Measurements from ENCODE around the gene HEXB. TPM values are rescaled to one million over a fixed set of nuclear protein-coding genes. Genes with fewer than 3 reads are reported as not detected.

The HEXB gene
- total and polyA plus RNA-seq, 2 of the 4 experiments (the other 2 are of a cell fraction): 76.7 to 126 TPM

DNA sequence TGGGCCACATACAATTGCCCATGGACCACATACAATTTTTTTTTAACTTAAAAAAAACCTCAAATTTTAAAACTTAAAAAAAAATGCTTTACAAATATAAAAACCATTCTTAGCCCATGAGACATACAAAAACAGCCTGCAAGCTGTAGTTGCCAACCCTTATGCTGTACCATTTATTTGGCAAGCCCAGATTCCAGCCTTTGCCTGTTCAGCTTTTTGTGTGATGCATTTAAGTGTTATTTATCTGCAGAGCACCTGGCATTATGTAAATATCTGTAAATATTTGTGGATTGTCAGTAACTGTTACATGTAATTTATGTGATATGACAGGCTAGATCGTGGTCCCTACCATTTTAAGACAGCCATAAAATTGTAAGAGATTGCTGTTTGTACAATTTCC, 32.6 kb downstream of the HEXB start:
- Histone ChIP-seq H2BK20ac (ENCODE audit: low read depth, low read length) (no peak overlapping the region), H3K4me1 (ENCODE audit: control insufficient read depth, insufficient read depth, low read length) (no peaks in the 10 kb centered on the region), H3K9me1 (ENCODE audit: insufficient read depth, low read length) (no peaks in the 10 kb centered on the region), H2AK9ac (replicated peaks; ENCODE audit: low read depth, low read length, poor library complexity) (no peak overlapping the region), H3K9me3 (ENCODE audit: control insufficient read depth, insufficient read depth, low read length) (no peaks in the 10 kb centered on the region), H4K8ac (ENCODE audit: low read depth in 2 of 2, low read length in 2 of 2) (no peak overlapping the region), H2BK5ac (ENCODE audit: low read depth, low read length, poor library complexity, severe bottlenecking) (no peak overlapping the region), H2BK120ac (ENCODE audit: low read depth, low read length) (no peak overlapping the region), H3K18ac (ENCODE audit: low read depth, low read length) (no peak overlapping the region), H3K56ac (ENCODE audit: extremely low read depth, insufficient read depth, low read length) (no peak overlapping the region), H3K9ac (ENCODE audit: low read depth, low read length) (no peak overlapping the region), H3K27me3 (ENCODE audit: control insufficient read depth, insufficient read depth, low read length) (no peaks in the 10 kb centered on the region), H3K14ac (replicated peaks; ENCODE audit: low read depth, low read length) (no peak overlapping the region), H2AK5ac (ENCODE audit: low read depth, low read length) (no peak overlapping the region), H2BK15ac (ENCODE audit: low read depth, low read length) (no peak overlapping the region), H3K79me1 (ENCODE audit: low read depth in 1 of 2, low read length in 2 of 2) (no peaks in the 10 kb centered on the region), H3K4me2 (ENCODE audit: low read depth, low read length) (no peak overlapping the region), H4K91ac (ENCODE audit: insufficient read depth, low read depth, low read length) (no peak overlapping the region), H4K5ac (ENCODE audit: low read depth, low read length) (no peak overlapping the region), H3K4ac (ENCODE audit: low read depth, low read length) (no peak overlapping the region), H3K23ac (ENCODE audit: low read depth, low read length) (no peak overlapping the region), H3K4me3 (ENCODE audit: insufficient read depth, low read depth, low read length) (no peak overlapping the region), H2AFZ (replicated peaks; ENCODE audit: low read length, poor library complexity) (no peak overlapping the region), H3K36me3 (ENCODE audit: control insufficient read depth, insufficient read depth, low read length) (peaks cover 15% of the 10 kb centered on the region), H4K20me1 (ENCODE audit: insufficient read depth, low read length) (no peaks in the 10 kb centered on the region), H3K27ac (ENCODE audit: insufficient read depth, low read length) (no peak overlapping the region)
- no TSS peak for BruUV-seq (replicated peaks)
- ChIA-PET POLR2A (ENCODE audit: unreplicated experiment) (no interaction called here), CTCF (interaction anchor here (1.3 kb wide), 1 partner anchor 13 kb away, joined by 3 read pairs; no protein-coding TSS in a partner anchor)
- dilution Hi-C loops (cut with HindIII; ENCODE audit: low sequenced_read_pairs, unreplicated experiment) (no loop called here), intact Hi-C loops (cut with micrococcal nuclease) (no loop called here), in situ Hi-C loops (cut with MboI; ENCODE audit: low sequenced_read_pairs) (no loop called here)
- WGBS, 2 experiments (ENCODE audit: extremely low coverage in 2 of 2, insufficient read length in 1 of 2): no CpG with 5 or more reads among the region's 1 CpG
- DNase-seq (no peak), ATAC-seq (ENCODE audit: low read depth) (no peak)
- TF ChIP-seq POLR2A (IDR thresholded peaks at IDR 0.05; ENCODE audit: low read depth, low read length) (no peak), FOS (IDR thresholded peaks at IDR 0.05; ENCODE audit: low read depth, low read length) (no peak), MAFK (IDR thresholded peaks at IDR 0.05; ENCODE audit: low read depth, low read length) (no peak), NFE2L2 (IDR thresholded peaks at IDR 0.05; ENCODE audit: low read depth, low read length) (no peak), BHLHE40 (IDR thresholded peaks at IDR 0.05; ENCODE audit: low read depth, low read length) (no peak), CHD1 (IDR thresholded peaks at IDR 0.05; ENCODE audit: low read depth, low read length) (no peak), RAD21 (IDR thresholded peaks at IDR 0.05; ENCODE audit: low read length) (no peak), MAZ (IDR thresholded peaks at IDR 0.05; ENCODE audit: borderline replicate concordance, low read depth, low read length) (no peak), CEBPB (IDR thresholded peaks at IDR 0.05; ENCODE audit: low read depth, low read length) (no peak), MXI1 (IDR thresholded peaks at IDR 0.05; ENCODE audit: borderline replicate concordance, low read depth, low read length) (no peak), RFX5 (IDR thresholded peaks at IDR 0.05; ENCODE audit: low read depth, low read length) (no peak), RCOR1 (IDR thresholded peaks at IDR 0.05; ENCODE audit: insufficient replicate concordance, low read length) (no peak)
- TF ChIP-seq, protein P1, sequence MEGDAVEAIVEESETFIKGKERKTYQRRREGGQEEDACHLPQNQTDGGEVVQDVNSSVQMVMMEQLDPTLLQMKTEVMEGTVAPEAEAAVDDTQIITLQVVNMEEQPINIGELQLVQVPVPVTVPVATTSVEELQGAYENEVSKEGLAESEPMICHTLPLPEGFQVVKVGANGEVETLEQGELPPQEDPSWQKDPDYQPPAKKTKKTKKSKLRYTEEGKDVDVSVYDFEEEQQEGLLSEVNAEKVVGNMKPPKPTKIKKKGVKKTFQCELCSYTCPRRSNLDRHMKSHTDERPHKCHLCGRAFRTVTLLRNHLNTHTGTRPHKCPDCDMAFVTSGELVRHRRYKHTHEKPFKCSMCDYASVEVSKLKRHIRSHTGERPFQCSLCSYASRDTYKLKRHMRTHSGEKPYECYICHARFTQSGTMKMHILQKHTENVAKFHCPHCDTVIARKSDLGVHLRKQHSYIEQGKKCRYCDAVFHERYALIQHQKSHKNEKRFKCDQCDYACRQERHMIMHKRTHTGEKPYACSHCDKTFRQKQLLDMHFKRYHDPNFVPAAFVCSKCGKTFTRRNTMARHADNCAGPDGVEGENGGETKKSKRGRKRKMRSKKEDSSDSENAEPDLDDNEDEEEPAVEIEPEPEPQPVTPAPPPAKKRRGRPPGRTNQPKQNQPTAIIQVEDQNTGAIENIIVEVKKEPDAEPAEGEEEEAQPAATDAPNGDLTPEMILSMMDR (conservative IDR thresholded peaks at IDR 0.05; ENCODE audit: low read depth, low read length): no peak
- TF ChIP-seq, protein P2, sequence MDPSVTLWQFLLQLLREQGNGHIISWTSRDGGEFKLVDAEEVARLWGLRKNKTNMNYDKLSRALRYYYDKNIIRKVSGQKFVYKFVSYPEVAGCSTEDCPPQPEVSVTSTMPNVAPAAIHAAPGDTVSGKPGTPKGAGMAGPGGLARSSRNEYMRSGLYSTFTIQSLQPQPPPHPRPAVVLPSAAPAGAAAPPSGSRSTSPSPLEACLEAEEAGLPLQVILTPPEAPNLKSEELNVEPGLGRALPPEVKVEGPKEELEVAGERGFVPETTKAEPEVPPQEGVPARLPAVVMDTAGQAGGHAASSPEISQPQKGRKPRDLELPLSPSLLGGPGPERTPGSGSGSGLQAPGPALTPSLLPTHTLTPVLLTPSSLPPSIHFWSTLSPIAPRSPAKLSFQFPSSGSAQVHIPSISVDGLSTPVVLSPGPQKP (IDR thresholded peaks at IDR 0.05; ENCODE audit: borderline replicate concordance, low read depth, low read length): no peak
- TF ChIP-seq, protein P3, sequence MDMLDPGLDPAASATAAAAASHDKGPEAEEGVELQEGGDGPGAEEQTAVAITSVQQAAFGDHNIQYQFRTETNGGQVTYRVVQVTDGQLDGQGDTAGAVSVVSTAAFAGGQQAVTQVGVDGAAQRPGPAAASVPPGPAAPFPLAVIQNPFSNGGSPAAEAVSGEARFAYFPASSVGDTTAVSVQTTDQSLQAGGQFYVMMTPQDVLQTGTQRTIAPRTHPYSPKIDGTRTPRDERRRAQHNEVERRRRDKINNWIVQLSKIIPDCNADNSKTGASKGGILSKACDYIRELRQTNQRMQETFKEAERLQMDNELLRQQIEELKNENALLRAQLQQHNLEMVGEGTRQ (IDR thresholded peaks at IDR 0.05; ENCODE audit: low read depth, low read length): no peak

Data from IMR-90 (cell line).